A549 treated with CpdA at 1 μM for 4 hours (cell line): ENCODE measurements around the gene VTI1A. TPM values are rescaled to one million over a fixed set of nuclear protein-coding genes. Genes with fewer than 3 reads are reported as not detected.

Source experiments
- total RNA-seq: library from RNA; stranded (reverse); fragments of 200-300 nt; extraction: Qiagen RNA extraction; gene quantifications from 5 replicates; pipeline ENCODE4 v1.2.3, GENCODE V29; 2022; ENCODE audit warnings: low read depth

Gene VTI1A
- total RNA-seq: 11.6 to 16.1 TPM (median 13.1 TPM) in 5 replicates

DNA sequence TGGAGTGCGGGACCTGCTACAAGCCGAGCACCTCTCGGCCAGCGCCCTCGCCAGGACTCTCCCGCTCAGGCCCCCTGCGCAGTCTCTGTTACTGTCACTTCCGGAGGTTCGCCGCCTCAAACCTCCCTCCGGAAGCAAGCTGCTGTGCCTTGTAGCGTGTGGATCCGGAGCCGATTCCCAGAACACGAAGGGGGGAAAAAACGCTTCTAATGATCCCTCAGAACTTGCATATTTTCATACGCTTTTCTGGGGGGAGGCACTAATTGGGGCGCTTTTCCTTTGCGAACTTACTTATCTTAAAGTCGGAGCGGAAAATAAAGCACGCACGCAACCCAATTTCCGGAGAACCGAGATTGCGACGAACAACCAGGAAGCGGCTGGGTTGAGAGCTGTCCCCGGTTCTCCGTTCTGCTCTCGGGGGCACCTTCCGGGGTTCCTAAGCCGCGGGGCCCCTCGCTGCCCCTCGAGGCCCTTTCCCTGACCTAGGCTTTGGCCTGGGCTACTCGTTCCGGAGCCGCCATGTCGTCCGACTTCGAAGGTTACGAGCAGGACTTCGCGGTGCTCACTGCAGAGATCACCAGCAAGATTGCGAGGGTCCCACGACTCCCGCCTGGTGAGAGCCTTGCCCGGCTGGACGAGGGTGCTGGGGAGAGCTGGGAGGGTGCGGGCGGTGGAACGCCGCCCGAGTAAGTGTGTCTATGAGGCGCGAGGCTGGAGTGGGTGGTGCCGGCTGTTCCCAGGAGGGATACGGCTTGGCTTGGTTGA is at the start of gene VTI1A, which contains the start of gene ZDHHC6:
Gene VTI1A, plus strand, starts transcription at position 361 of the 765 bp plus-strand sequence. Its CDS starts 159 bp downstream, at position 520.
Gene ZDHHC6, minus strand, starts transcription at position 60 of the 765 bp plus-strand sequence. CDS start 1,478 bp downstream, outside the sequence.

Other genes starting within 250 kb of the VTI1A start
- not detected in 5 replicates for gene TECTB, start 163.8 kb upstream of the VTI1A start, total RNA-seq
- 0.08 to 0.21 TPM (median 0.13 TPM) in 5 replicates for gene ACSL5, start 73.1 kb upstream of the VTI1A start, total RNA-seq
- gene ZDHHC6, start 301 bp upstream of the VTI1A start, total RNA-seq: 28.7 to 34.8 TPM (median 30.7 TPM) in 5 replicates